Progenitor cell of endocrine pancreas (in vitro differentiated cells): ENCODE measurements around the gene KLHL8. TPM values are rescaled to one million over a fixed set of nuclear protein-coding genes. Genes with fewer than 3 reads are reported as not detected.

Experiments used
- DNase-seq: peaks from one replicate; pipeline ENCODE4 v3.0.0; 2021; ENCODE audit warnings: low spot score; ENCODE audit not compliant: unreplicated experiment
- H3K27ac Mint-ChIP-seq: 2 replicates; pipeline ENCODE4 v1.8.0; 2021; ENCODE audit warnings: mild to moderate bottlenecking, moderate library complexity, mixed read lengths
- H3K27me3 Mint-ChIP-seq: 2 replicates; pipeline ENCODE4 v1.8.0; 2021; ENCODE audit warnings: mixed read lengths
- H3K36me3 Mint-ChIP-seq: 2 replicates; pipeline ENCODE4 v1.8.0; 2022; ENCODE audit warnings: mixed read lengths; ENCODE audit not compliant: insufficient read depth
- H3K4me1 Mint-ChIP-seq: 2 replicates; pipeline ENCODE4 v1.8.0; 2021; ENCODE audit warnings: low read depth, mixed read lengths
- H3K4me3 Mint-ChIP-seq: 2 replicates; pipeline ENCODE4 v1.8.0; 2021; ENCODE audit warnings: low read depth, mild to moderate bottlenecking, moderate library complexity, mixed read lengths
- H3K9me3 Mint-ChIP-seq: 2 replicates; pipeline ENCODE4 v1.8.0; 2021; ENCODE audit warnings: low read depth, mixed read lengths
- total RNA-seq: library from RNA; stranded (reverse); gene quantifications from 2 replicates; pipeline ENCODE4 v1.2.1, GENCODE V29; 2021
- TF ChIP-seq, protein P1 (sequence below): fragments of 200-600 bp; sonication (generic); IDR thresholded peaks from one replicate; pipeline ENCODE4 v1.5.0; 2021; ENCODE audit warnings: antibody characterized with exemption, mild to moderate bottlenecking; ENCODE audit not compliant: unreplicated experiment

KLHL8 gene
- total RNA-seq, 1 donor from 2014 or later = 13.6 TPM

DNA sequence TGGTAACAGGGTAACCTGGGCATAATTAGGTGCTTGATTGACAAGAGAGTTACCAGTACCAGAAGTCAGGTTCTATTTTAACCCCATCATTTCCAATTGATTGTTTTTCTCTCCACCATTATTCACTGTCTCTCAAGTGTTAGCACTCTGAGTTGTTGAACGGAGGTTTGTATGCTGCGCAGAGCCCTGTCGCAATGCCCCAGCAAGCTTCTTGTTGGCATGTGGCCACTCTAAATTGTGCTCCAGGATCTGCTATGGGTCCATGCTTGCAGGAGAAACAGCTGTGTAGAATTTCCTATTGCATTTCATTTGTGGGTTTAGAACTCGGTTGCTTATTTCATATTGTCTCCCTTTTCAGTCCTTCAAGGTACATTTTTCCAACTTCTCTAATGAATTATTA is 98.2 kb downstream of the KLHL8 start:
- TF ChIP-seq, protein P1, sequence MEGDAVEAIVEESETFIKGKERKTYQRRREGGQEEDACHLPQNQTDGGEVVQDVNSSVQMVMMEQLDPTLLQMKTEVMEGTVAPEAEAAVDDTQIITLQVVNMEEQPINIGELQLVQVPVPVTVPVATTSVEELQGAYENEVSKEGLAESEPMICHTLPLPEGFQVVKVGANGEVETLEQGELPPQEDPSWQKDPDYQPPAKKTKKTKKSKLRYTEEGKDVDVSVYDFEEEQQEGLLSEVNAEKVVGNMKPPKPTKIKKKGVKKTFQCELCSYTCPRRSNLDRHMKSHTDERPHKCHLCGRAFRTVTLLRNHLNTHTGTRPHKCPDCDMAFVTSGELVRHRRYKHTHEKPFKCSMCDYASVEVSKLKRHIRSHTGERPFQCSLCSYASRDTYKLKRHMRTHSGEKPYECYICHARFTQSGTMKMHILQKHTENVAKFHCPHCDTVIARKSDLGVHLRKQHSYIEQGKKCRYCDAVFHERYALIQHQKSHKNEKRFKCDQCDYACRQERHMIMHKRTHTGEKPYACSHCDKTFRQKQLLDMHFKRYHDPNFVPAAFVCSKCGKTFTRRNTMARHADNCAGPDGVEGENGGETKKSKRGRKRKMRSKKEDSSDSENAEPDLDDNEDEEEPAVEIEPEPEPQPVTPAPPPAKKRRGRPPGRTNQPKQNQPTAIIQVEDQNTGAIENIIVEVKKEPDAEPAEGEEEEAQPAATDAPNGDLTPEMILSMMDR = no peak
- Mint-ChIP-seq H3K27me3 (no peaks in the 10 kb centered on the region), H3K4me1 (peaks cover 27% of the 10 kb centered on the region), H3K36me3 (peaks cover 35% of the 10 kb centered on the region), H3K27ac (no peak overlapping the region), H3K4me3 (no peak overlapping the region), H3K9me3 (no peaks in the 10 kb centered on the region)
- DNase-seq = no peak

DNA sequence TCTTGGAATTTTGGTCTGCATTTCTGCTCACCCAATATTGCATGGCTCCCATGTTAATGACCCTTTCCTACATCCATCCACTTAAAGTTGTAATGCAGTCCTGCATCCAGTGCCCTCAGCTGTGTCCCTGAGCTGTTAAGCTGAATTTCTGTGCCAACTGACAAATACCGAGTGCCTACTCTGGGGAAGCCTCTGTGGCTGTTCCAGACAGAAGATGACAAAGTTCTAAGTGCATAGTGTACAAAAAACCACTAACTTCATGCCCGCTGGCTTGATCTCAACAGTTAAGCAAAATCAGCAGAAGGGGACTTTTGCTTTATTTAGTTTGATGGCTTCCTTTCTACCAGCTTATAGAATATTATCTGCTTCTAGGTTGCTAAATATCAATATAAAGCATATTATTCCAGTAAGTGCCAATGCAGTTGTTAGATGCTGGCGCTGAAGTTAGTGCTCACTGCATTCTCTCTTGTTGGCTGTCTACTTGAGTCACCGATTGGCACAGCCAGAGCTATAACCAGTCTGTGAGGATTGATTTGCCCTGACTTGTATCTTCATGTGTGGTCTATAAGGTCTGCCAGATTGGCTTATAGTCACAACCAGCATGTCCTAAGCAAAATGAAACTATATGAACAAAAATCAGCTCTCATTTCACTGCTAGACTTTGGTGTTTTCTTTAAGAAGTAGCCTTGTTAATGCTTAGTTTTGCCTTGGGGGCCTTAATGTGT is 98.9 kb downstream of the KLHL8 start:
- Mint-ChIP-seq H3K36me3 (peaks cover 30% of the 10 kb centered on the region), H3K4me1 (peaks cover 27% of the 10 kb centered on the region), H3K9me3 (no peaks in the 10 kb centered on the region), H3K27me3 (no peaks in the 10 kb centered on the region), H3K27ac (peak overlapping the region; percentile 80), H3K4me3 (no peak overlapping the region)
- TF ChIP-seq, protein P1 = no peak
- no peak for DNase-seq

DNA sequence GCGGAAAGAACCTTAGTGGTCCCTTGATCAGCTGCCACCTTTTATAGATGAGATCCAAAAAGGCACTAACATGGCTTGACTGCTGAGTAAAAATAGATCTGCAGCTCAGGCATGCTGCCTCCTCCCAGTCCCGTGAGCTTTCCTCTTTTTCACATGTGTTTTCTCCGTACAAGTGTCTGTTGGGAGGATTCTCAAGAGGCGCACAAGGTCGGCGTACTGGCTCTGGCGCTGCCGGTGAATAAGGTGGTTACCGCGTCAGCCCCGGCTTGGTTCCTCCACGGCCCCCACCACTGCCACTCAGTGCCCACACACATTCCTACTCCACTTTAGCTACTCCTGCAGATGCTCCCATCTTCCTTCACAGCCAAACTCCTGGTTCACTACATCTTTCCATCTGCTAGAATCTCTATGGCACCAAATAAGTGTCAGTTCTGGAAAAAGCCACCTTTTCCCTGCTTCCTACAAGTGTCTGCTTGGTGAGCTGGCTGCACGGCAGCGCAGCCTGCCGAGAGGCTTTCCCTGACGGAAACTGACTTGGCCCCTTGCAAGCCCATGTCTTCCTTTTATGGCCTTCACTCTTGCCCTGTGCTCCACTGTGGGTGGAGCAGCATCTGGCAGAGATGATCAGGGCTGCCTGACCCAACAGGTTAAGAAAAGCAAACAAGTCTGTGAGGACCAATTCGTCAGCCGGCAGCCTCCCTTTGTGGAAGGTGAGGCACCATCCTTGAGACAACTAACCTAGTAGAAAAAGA is 99.8 kb downstream of the KLHL8 start:
- no peak overlapping the region for H3K4me3 Mint-ChIP-seq
- peaks cover 28% of the 10 kb centered on the region for H3K36me3 Mint-ChIP-seq
- TF ChIP-seq, protein P1 = no peak
- no peak for DNase-seq
- H3K9me3 Mint-ChIP-seq = no peaks in the 10 kb centered on the region
- H3K27me3 Mint-ChIP-seq = no peaks in the 10 kb centered on the region
- H3K4me1 Mint-ChIP-seq = peaks cover 26% of the 10 kb centered on the region
- peak overlapping the region; percentile 90 for H3K27ac Mint-ChIP-seq

GRCh38 chr4:87120010-87120409 is 100.4 kb downstream of the KLHL8 start:
- Mint-ChIP-seq H3K4me1 (peaks cover 25% of the 10 kb centered on the region), H3K4me3 (no peak overlapping the region), H3K27ac (no peak overlapping the region), H3K27me3 (no peaks in the 10 kb centered on the region), H3K36me3 (peaks cover 26% of the 10 kb centered on the region), H3K9me3 (no peaks in the 10 kb centered on the region)
- TF ChIP-seq, protein P1 = no peak
- DNase-seq = no peak

DNA sequence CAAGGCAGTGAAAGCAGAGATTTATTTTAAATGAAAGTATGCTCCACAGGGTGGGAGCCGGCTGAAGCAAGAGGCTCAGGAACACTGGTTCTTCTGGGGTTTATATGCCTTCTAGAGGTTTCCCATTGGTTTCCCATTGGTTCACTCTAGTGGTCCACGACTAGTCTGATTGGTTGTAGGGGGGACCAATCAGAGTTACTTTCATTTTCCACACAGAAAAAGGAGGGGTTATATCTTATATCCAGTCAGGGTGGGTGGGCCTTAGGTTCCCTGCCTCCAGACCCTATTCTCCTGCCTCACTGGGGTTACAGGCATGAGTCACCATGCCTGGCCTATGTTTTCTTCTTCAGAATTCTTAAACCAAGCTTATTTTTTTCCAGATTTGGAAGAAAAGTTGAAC is 101.6 kb downstream of the KLHL8 start:
- no peak overlapping the region for H3K27ac Mint-ChIP-seq
- H3K27me3 Mint-ChIP-seq = no peaks in the 10 kb centered on the region
- TF ChIP-seq, protein P1 = no peak
- peaks cover 25% of the 10 kb centered on the region for H3K4me1 Mint-ChIP-seq
- no peak overlapping the region for H3K4me3 Mint-ChIP-seq
- peaks cover 30% of the 10 kb centered on the region for H3K36me3 Mint-ChIP-seq
- H3K9me3 Mint-ChIP-seq = no peaks in the 10 kb centered on the region
- no peak for DNase-seq
